Hepatic stellate cell (primary cell): Measurements from ENCODE around the gene SOX6.
A peak's percentile ranks its signal among the peaks of the same experiment; 100 is the strongest.

ENCODE experiments used
- DNase-seq: peaks from one replicate; pipeline ENCODE4 v3.0.0; 2011; ENCODE audit warnings: low spot score

The SOX6 gene

GRCh38 chr11:15993345-15993744 is 363.0 kb downstream of the SOX6 start:
- DNase-seq = no peak

- DNase-seq = no peak
Measured at GRCh38 chr11:15991215-15991614, 365.1 kb downstream of the SOX6 start.

GRCh38 chr11:15989685-15990084 is 366.7 kb downstream of the SOX6 start:
- DNase-seq = no peak

- no peak for DNase-seq
Measured at GRCh38 chr11:15988693-15989231, 367.6 kb downstream of the SOX6 start.

GRCh38 chr11:15988016-15988550 is 368.3 kb downstream of the SOX6 start:
- no peak for DNase-seq

- DNase-seq = no peak
Measured at GRCh38 chr11:15987046-15987445, 369.3 kb downstream of the SOX6 start.

- no peak for DNase-seq
Measured at GRCh38 chr11:15985860-15986139, 370.5 kb downstream of the SOX6 start.

GRCh38 chr11:15985127-15985859 is 371.1 kb downstream of the SOX6 start:
- no peak for DNase-seq

GRCh38 chr11:15981292-15981691 is 375.1 kb downstream of the SOX6 start:
- no peak for DNase-seq

- DNase-seq = no peak
Measured at GRCh38 chr11:15977116-15977515, 379.2 kb downstream of the SOX6 start.

GRCh38 chr11:15976433-15977045 is 379.8 kb downstream of the SOX6 start:
- DNase-seq = peak; percentile 19

GRCh38 chr11:15975742-15976141 is 380.6 kb downstream of the SOX6 start:
- DNase-seq = no peak

- DNase-seq = no peak
Measured at GRCh38 chr11:15972838-15973237, 383.5 kb downstream of the SOX6 start.

GRCh38 chr11:15971215-15971546 is 385.2 kb downstream of the SOX6 start:
- no peak for DNase-seq

- DNase-seq = no peak
Measured at GRCh38 chr11:15970506-15971214, 385.7 kb downstream of the SOX6 start.

GRCh38 chr11:15969701-15970329 is 386.5 kb downstream of the SOX6 start:
- no peak for DNase-seq

- peak; percentile 51 for DNase-seq
Measured at GRCh38 chr11:15969281-15969680, 387.1 kb downstream of the SOX6 start.

- DNase-seq = no peak
Measured at GRCh38 chr11:15968461-15969130, 387.8 kb downstream of the SOX6 start.

- DNase-seq = no peak
Measured at GRCh38 chr11:15967966-15968365, 388.4 kb downstream of the SOX6 start.

- no peak for DNase-seq
Measured at GRCh38 chr11:15967166-15967565, 389.2 kb downstream of the SOX6 start.

- no peak for DNase-seq
Measured at GRCh38 chr11:15965562-15966250, 390.6 kb downstream of the SOX6 start.
